Hepatocyte (in vitro differentiated cells): ENCODE data around the gene TAF5. TPM values are rescaled to one million over a fixed set of nuclear protein-coding genes. Genes with fewer than 3 reads are reported as not detected.

Experiments
- DNase-seq: peaks from one replicate; pipeline ENCODE4 v3.0.0-alpha.2; 2016; ENCODE audit warnings: low spot score
- H2AFZ ChIP-seq: fragments of 200-600 bp; sonication (generic); 2 replicates; pipeline ENCODE4 v1.6.0; 2016; ENCODE audit warnings: antibody characterized with exemption, mild to moderate bottlenecking
- H3K27ac ChIP-seq: fragments of 200-600 bp; sonication (generic); 2 replicates; pipeline ENCODE4 v1.5.1; 2016; ENCODE audit warnings: mild to moderate bottlenecking
- H3K27me3 ChIP-seq: fragments of 200-600 bp; sonication (generic); 2 replicates; pipeline ENCODE4 v1.6.1; 2016
- H3K36me3 ChIP-seq: fragments of 200-600 bp; sonication (generic); replicated peaks from 2 replicates; pipeline ENCODE4 v1.5.1; 2016; ENCODE audit warnings: low read depth; ENCODE audit not compliant: insufficient read depth
- H3K4me1 ChIP-seq: fragments of 200-600 bp; sonication (generic); 2 replicates; pipeline ENCODE4 v1.5.1; 2016; ENCODE audit warnings: mild to moderate bottlenecking, moderate library complexity; ENCODE audit not compliant: insufficient read depth
- H3K4me2 ChIP-seq: fragments of 200-600 bp; sonication (generic); 2 replicates; pipeline ENCODE4 v1.6.0; 2016
- H3K4me3 ChIP-seq: fragments of 200-600 bp; sonication (generic); 2 replicates; pipeline ENCODE4 v1.5.1; 2016; ENCODE audit warnings: mild to moderate bottlenecking
- H3K79me2 ChIP-seq: fragments of 200-600 bp; sonication (generic); 2 replicates; pipeline ENCODE4 v1.6.0; 2017; ENCODE audit warnings: mild to moderate bottlenecking
- H3K9me2 ChIP-seq: fragments of 200-600 bp; sonication (generic); replicated peaks from 2 replicates; pipeline ENCODE4 v1.6.0; 2017; ENCODE audit warnings: mild to moderate bottlenecking; ENCODE audit not compliant: insufficient read depth
- H3K9me3 ChIP-seq: fragments of 200-600 bp; sonication (generic); 2 replicates; pipeline ENCODE4 v1.5.1; 2016; ENCODE audit warnings: low read depth, mild to moderate bottlenecking
- H4K20me1 ChIP-seq: fragments of 200-600 bp; sonication (generic); 2 replicates; pipeline ENCODE4 v1.6.0; 2016; ENCODE audit warnings: mild to moderate bottlenecking; ENCODE audit not compliant: insufficient read depth, poor library complexity, severe bottlenecking
- EZH2 ChIP-seq: fragments of 200-600 bp; sonication (generic); IDR thresholded peaks from 2 replicates; pipeline ENCODE4 v1.6.1; 2016; ENCODE audit warnings: antibody characterized with exemption, mild to moderate bottlenecking, borderline replicate concordance
- EZH2phosphoT487 ChIP-seq: fragments of 200-600 bp; sonication (generic); IDR thresholded peaks from one replicate; pipeline ENCODE4 v1.6.1; 2018; ENCODE audit warnings: antibody characterized with exemption, mild to moderate bottlenecking, low read depth, moderate library complexity; ENCODE audit not compliant: unreplicated experiment, severe bottlenecking
- WGBS: methylation state at CpG from one replicate; pipeline ENCODE4 v1.1.6; 2016; ENCODE audit warnings: low lambda C conversion rate; ENCODE audit errors: missing lambda C conversion rate; 5-methylcytosine and 5-hydroxymethylcytosine counted together
- polyA plus RNA-seq: library from polyadenylated mRNA; unstranded; fragments of >200 nt; fragmentation: Nextera tagmentation; extraction: Ambion mirVana; gene quantifications from 2 replicates; pipeline ENCODE4 v1.2.1, GENCODE V29; 2016
- total RNA-seq: library from RNA; depleted of rRNA; stranded (reverse); fragments of >200 nt; gene quantifications from 2 replicates; pipeline ENCODE4 v1.2.3, GENCODE V29; 2014
- TF ChIP-seq, protein P1 (sequence below): fragments of 200-600 bp; sonication (generic); IDR thresholded peaks from 2 replicates; pipeline ENCODE4 v1.5.1; 2016; ENCODE audit warnings: antibody characterized with exemption, mild to moderate bottlenecking; ENCODE audit not compliant: poor library complexity

Gene TAF5
- total and polyA plus RNA-seq, 2 experiments from 2014 or later: 5.4 to 6.6 TPM

DNA sequence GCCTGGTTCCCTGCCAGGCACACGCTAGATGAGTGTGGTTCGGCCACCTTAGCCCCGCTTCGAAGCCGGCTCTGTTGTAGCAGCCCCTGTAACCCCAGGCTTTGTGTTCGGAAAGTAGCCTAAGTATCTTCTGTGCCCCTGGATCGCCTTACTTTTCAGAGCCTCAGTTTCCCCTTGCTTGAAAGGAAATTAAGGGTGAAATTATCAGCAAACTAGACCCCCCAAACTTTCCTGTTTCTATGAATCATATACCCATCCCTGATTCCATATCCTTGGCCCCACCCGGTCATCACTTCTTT lies 29.0 kb downstream of the TAF5 start:
- Histone ChIP-seq H4K20me1 (peaks cover 9% of the 10 kb centered on the region), H3K9me3 (no peaks in the 10 kb centered on the region), H3K79me2 (peaks cover 68% of the 10 kb centered on the region), H3K27ac (peak overlapping the region; percentile 35), H3K4me1 (peaks cover 14% of the 10 kb centered on the region), H3K4me2 (peak overlapping the region; percentile 83), H3K36me3 (no peaks in the 10 kb centered on the region), H2AFZ (peak overlapping the region; percentile 66), H3K4me3 (peak overlapping the region; percentile 46), H3K9me2 (no peaks in the 10 kb centered on the region), H3K27me3 (no peaks in the 10 kb centered on the region)
- DNase-seq: no peak
- TF ChIP-seq EZH2phosphoT487: no peak
- TF ChIP-seq, protein P1, sequence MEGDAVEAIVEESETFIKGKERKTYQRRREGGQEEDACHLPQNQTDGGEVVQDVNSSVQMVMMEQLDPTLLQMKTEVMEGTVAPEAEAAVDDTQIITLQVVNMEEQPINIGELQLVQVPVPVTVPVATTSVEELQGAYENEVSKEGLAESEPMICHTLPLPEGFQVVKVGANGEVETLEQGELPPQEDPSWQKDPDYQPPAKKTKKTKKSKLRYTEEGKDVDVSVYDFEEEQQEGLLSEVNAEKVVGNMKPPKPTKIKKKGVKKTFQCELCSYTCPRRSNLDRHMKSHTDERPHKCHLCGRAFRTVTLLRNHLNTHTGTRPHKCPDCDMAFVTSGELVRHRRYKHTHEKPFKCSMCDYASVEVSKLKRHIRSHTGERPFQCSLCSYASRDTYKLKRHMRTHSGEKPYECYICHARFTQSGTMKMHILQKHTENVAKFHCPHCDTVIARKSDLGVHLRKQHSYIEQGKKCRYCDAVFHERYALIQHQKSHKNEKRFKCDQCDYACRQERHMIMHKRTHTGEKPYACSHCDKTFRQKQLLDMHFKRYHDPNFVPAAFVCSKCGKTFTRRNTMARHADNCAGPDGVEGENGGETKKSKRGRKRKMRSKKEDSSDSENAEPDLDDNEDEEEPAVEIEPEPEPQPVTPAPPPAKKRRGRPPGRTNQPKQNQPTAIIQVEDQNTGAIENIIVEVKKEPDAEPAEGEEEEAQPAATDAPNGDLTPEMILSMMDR: no peak
- no peak for TF ChIP-seq EZH2
- 0% methylated on average over 8 of the region's 8 CpGs for WGBS

DNA sequence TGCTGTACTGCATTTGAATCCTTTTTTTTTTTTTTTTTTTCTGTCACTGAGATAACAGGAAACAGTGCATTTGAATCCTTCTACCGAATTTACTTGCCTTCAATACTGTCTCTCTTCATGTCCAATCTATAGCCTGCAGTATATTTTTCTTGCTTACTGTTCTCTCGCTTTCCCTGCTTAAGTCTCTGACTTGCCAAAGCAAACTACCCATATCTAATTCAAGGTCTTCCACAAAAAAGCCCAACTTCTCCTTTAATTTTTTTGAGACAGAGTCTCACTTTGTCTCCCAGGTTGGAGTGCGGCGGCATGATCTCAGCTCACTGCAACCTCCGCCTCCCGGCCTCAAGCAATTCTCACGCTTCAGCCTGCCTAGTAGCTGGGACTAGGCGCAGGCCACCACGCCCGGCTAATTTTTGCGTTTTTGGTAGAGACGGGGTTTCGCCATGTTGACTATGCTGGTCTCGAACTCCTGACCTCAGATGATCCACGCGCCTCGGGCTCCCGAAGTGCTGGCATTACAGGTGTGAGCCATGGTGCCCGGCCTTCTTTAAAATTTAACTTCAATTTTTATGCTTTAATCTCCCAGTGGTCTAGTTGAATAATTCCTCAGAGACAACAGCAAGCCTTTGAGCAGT lies 29.5 kb downstream of the TAF5 start:
- no peak for DNase-seq

DNA sequence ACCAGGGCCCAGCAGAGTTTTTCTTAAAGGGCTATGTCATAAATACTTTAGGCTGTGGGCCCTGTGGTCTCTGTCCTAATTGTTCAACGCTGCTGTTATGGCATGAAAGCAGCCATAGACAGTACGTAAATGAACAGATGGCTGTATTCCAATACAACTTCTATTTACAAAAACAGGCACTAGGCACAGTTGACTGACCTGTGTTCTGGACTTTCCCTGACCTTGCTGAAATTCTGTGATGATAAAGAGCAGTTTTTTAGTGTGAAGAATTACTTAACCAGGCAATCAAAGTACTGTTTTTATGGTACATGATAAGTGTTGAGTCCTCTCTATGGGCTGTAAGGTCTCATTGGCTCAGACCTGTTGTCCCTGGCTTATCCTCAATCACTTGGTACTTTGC lies 45.8 kb downstream of the TAF5 start:
- no peaks in the 10 kb centered on the region for H3K4me1 ChIP-seq
- H2AFZ ChIP-seq: no peak overlapping the region
- H3K79me2 ChIP-seq: no peaks in the 10 kb centered on the region
- H4K20me1 ChIP-seq: no peaks in the 10 kb centered on the region
- H3K27ac ChIP-seq: no peak overlapping the region
- no peaks in the 10 kb centered on the region for H3K9me2 ChIP-seq
- no peaks in the 10 kb centered on the region for H3K36me3 ChIP-seq
- H3K9me3 ChIP-seq: no peaks in the 10 kb centered on the region
- H3K27me3 ChIP-seq: no peaks in the 10 kb centered on the region
- TF ChIP-seq EZH2phosphoT487 (no peak), EZH2 (no peak)
- TF ChIP-seq, protein P1: no peak
- WGBS: 96% methylated on average over 2 of the region's 2 CpGs
- no peak overlapping the region for H3K4me2 ChIP-seq
- DNase-seq: no peak
- no peak overlapping the region for H3K4me3 ChIP-seq

More for the DNA sequence above, 29.5 kb downstream of the TAF5 start:
- Histone ChIP-seq H3K9me2 (no peaks in the 10 kb centered on the region), H4K20me1 (peaks cover 3% of the 10 kb centered on the region), H3K4me3 (peak overlapping the region; percentile 46), H3K4me2 (peak overlapping the region; percentile 83), H3K9me3 (no peaks in the 10 kb centered on the region), H3K79me2 (peaks cover 62% of the 10 kb centered on the region), H3K4me1 (peaks cover 14% of the 10 kb centered on the region), H2AFZ (peak overlapping the region; percentile 66), H3K27ac (peak overlapping the region; percentile 35), H3K36me3 (no peaks in the 10 kb centered on the region), H3K27me3 (no peaks in the 10 kb centered on the region)
- WGBS: 72% methylated on average over 19 of the region's 19 CpGs
- no peak for TF ChIP-seq EZH2
- TF ChIP-seq, protein P1: no peak
- no peak for TF ChIP-seq EZH2phosphoT487

DNA sequence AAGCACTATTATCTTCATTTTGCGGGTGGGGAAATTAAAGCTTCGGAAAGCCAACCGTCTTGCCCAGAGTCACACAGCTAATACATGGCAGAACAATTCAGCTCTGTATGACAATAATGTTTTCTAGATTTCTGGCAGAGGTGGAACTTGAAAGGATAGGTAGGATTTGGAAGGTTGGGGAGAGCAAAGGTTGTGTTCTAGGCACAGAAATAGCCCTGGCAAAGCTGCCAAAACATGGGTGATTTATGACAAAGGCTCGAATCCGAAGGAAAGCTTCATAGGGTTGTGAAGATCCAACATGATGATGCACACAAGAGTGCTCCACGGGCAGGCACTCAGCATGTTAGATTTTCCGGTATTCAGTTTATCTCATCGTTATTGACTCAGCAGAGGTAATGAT lies 47.8 kb downstream of the TAF5 start:
- TF ChIP-seq EZH2: no peak
- no peak for TF ChIP-seq EZH2phosphoT487
- TF ChIP-seq, protein P1: no peak
- Histone ChIP-seq H3K27ac (no peak overlapping the region), H3K4me1 (no peaks in the 10 kb centered on the region), H3K4me2 (no peak overlapping the region), H3K4me3 (no peak overlapping the region), H4K20me1 (no peaks in the 10 kb centered on the region), H3K9me3 (no peaks in the 10 kb centered on the region), H3K27me3 (no peaks in the 10 kb centered on the region), H3K9me2 (no peaks in the 10 kb centered on the region), H2AFZ (no peak overlapping the region), H3K36me3 (no peaks in the 10 kb centered on the region), H3K79me2 (no peaks in the 10 kb centered on the region)
- no peak for DNase-seq
- WGBS: 89% methylated on average over 8 of the region's 8 CpGs
